ENCODE measurements around the gene PDZD2. TPM values are rescaled to one million over a fixed set of nuclear protein-coding genes. Genes with fewer than 3 reads are reported as not detected.

PDZD2 gene
- total and polyA plus RNA-seq, 2 experiments from 2014 or later = 1.7 to 4.0 TPM

DNA sequence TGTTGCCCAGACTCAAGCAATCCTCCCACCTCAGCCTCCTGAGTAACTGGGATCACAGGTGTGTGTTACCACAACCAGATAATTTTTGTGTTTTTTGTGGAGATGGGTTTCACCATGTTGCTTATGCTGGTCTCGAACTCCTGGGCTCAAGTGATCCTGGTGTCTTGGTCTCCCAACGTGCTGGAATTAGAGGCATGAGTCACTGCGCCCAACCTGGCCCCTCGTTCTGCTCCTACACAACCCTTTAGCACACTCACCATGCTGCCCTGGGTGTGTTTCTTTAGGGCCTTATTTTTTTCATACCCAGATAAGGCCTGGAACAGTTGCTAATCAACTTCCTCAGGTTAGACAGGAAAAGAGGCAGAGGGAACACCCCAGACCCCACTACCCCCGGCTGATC lies 2.6 kb downstream of the PDZD2 start:
- Histone ChIP-seq H2AFZ (no peak overlapping the region), H3K4me3 (no peak overlapping the region), H3K4me1 (ENCODE audit: insufficient read depth) (peaks cover 9% of the 10 kb centered on the region), H3K27me3 (peaks cover 45% of the 10 kb centered on the region), H3K9me3 (ENCODE audit: low read depth) (no peaks in the 10 kb centered on the region), H4K20me1 (ENCODE audit: insufficient read depth, poor library complexity, severe bottlenecking) (no peaks in the 10 kb centered on the region), H3K36me3 (replicated peaks; ENCODE audit: insufficient read depth, low read depth) (no peaks in the 10 kb centered on the region), H3K79me2 (no peaks in the 10 kb centered on the region), H3K9me2 (replicated peaks; ENCODE audit: insufficient read depth) (no peaks in the 10 kb centered on the region), H3K27ac (no peak overlapping the region), H3K4me2 (no peak overlapping the region)
- DNase-seq (ENCODE audit: low spot score) = no peak
- TF ChIP-seq EZH2 (IDR thresholded peaks at IDR 0.05; ENCODE audit: borderline replicate concordance) (no peak), EZH2phosphoT487 (IDR thresholded peaks at IDR 0.05; ENCODE audit: low read depth, severe bottlenecking, unreplicated experiment) (no peak)
- TF ChIP-seq, protein P1, sequence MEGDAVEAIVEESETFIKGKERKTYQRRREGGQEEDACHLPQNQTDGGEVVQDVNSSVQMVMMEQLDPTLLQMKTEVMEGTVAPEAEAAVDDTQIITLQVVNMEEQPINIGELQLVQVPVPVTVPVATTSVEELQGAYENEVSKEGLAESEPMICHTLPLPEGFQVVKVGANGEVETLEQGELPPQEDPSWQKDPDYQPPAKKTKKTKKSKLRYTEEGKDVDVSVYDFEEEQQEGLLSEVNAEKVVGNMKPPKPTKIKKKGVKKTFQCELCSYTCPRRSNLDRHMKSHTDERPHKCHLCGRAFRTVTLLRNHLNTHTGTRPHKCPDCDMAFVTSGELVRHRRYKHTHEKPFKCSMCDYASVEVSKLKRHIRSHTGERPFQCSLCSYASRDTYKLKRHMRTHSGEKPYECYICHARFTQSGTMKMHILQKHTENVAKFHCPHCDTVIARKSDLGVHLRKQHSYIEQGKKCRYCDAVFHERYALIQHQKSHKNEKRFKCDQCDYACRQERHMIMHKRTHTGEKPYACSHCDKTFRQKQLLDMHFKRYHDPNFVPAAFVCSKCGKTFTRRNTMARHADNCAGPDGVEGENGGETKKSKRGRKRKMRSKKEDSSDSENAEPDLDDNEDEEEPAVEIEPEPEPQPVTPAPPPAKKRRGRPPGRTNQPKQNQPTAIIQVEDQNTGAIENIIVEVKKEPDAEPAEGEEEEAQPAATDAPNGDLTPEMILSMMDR (IDR thresholded peaks at IDR 0.05; ENCODE audit: poor library complexity) = no peak
- WGBS (ENCODE audit: low lambda C conversion rate, missing lambda C conversion rate) = 87% methylated on average over 5 of the region's 5 CpGs

DNA sequence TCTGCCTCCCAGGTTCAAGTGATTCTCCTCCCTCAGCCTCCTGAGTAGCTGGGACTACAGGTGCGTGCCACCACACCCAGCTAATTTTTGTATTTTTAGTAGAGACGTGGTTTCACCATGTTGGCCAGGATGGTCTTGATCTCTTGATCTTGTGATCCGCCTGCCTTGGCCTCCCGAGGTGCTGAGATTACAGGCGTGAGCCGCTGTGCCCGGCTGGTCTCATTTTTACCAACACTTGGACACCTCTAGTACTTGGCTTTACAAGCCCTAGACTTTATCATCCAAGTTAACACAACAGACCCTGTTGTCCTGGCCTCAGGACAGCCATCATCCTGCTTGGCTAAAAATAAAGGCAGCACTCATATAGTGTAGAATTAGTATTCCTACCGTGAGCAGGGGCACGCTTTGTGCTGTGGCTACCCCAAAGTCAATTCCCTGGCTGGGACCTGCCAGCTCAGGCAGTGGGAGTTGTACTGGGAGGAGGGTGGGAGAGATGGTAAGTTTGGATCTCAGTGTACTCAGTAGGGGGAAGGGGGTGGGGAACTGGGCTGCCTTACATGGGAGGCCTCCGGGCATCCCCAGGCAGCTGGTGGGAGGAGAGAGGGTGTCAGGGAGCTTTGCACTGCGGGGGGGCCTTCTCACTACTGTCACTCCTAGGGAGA lies 6.6 kb downstream of the PDZD2 start:
- TF ChIP-seq EZH2 (IDR thresholded peaks at IDR 0.05; ENCODE audit: borderline replicate concordance) (no peak), EZH2phosphoT487 (IDR thresholded peaks at IDR 0.05; ENCODE audit: low read depth, severe bottlenecking, unreplicated experiment) (no peak)
- TF ChIP-seq, protein P1 (IDR thresholded peaks at IDR 0.05; ENCODE audit: poor library complexity) = no peak
- Histone ChIP-seq H3K79me2 (no peaks in the 10 kb centered on the region), H3K4me3 (no peak overlapping the region), H3K9me3 (ENCODE audit: low read depth) (no peaks in the 10 kb centered on the region), H3K27me3 (peaks cover 29% of the 10 kb centered on the region), H3K27ac (no peak overlapping the region), H3K4me2 (no peak overlapping the region), H3K4me1 (ENCODE audit: insufficient read depth) (no peaks in the 10 kb centered on the region), H2AFZ (no peak overlapping the region), H4K20me1 (ENCODE audit: insufficient read depth, poor library complexity, severe bottlenecking) (no peaks in the 10 kb centered on the region), H3K9me2 (replicated peaks; ENCODE audit: insufficient read depth) (no peaks in the 10 kb centered on the region), H3K36me3 (replicated peaks; ENCODE audit: insufficient read depth, low read depth) (no peaks in the 10 kb centered on the region)
- WGBS (ENCODE audit: low lambda C conversion rate, missing lambda C conversion rate) = 75% methylated on average over 11 of the region's 11 CpGs
- DNase-seq (ENCODE audit: low spot score) = no peak

DNA sequence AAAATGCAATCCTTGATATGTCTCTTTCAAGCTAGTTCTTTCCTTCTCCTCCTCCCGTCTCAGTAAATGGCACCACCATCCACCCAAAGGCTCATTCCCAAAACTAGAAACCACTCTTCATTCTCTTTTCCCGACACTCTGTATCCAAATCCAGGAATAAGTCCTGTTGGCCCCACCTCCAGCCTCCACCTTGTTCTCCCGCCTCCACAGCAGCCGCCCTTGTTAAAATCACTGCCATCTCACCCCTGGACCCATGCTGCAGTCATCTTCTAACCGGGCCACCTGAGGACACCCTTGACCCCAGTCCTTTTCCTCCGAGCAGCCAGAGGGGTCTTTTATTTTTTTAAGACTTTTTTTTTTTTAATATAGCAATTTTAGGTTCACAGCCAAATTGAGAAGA lies 9.4 kb downstream of the PDZD2 start:
- Histone ChIP-seq H3K27ac (no peak overlapping the region), H3K4me3 (no peak overlapping the region), H3K4me1 (ENCODE audit: insufficient read depth) (no peaks in the 10 kb centered on the region), H3K9me2 (replicated peaks; ENCODE audit: insufficient read depth) (no peaks in the 10 kb centered on the region), H4K20me1 (ENCODE audit: insufficient read depth, poor library complexity, severe bottlenecking) (no peaks in the 10 kb centered on the region), H3K36me3 (replicated peaks; ENCODE audit: insufficient read depth, low read depth) (no peaks in the 10 kb centered on the region), H3K79me2 (no peaks in the 10 kb centered on the region), H3K9me3 (ENCODE audit: low read depth) (no peaks in the 10 kb centered on the region), H3K4me2 (no peak overlapping the region), H3K27me3 (peaks cover 11% of the 10 kb centered on the region), H2AFZ (no peak overlapping the region)
- TF ChIP-seq EZH2phosphoT487 (IDR thresholded peaks at IDR 0.05; ENCODE audit: low read depth, severe bottlenecking, unreplicated experiment) = no peak
- TF ChIP-seq, protein P1 (IDR thresholded peaks at IDR 0.05; ENCODE audit: poor library complexity) = no peak
- no peak for TF ChIP-seq EZH2 (IDR thresholded peaks at IDR 0.05; ENCODE audit: borderline replicate concordance)
- 94% methylated on average over 6 of the region's 6 CpGs for WGBS (ENCODE audit: low lambda C conversion rate, missing lambda C conversion rate)
- DNase-seq (ENCODE audit: low spot score) = no peak

Measured in hepatocyte (in vitro differentiated cells).